GM12801 (cell line): ENCODE measurements around the gene ZNF397.

Experiments used
- TF ChIP-seq, protein P1 (sequence below): IDR thresholded peaks from one replicate; pipeline ENCODE4 v1.5.1; 2011; ENCODE audit warnings: control low read depth; ENCODE audit not compliant: insufficient read length; ENCODE audit errors: extremely low read depth

Gene ZNF397

DNA sequence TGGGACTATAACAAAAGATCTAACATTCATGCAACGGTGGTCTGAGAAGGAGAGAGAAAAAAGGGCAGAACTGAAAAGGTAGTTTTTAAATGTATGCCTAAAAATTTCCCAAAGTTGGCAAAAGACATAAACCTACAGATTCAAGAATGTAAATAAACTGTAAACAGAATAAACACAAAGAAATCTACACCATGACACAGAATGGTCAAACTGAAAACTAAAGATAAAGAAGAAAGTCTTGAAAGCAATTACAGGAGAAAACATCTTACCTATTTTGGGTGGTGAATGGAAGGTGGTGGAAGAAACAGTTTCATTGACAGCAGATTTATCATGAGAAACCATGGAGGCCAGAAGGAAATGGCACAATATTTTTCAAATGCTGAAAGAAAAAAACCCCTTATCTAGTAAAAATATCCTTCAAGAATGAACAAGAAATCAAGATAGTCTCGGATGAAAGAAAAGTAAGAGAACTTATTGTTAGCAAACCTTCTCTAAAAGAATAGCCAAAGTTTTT is 35.6 kb upstream of the ZNF397 start:
- TF ChIP-seq, protein P1, sequence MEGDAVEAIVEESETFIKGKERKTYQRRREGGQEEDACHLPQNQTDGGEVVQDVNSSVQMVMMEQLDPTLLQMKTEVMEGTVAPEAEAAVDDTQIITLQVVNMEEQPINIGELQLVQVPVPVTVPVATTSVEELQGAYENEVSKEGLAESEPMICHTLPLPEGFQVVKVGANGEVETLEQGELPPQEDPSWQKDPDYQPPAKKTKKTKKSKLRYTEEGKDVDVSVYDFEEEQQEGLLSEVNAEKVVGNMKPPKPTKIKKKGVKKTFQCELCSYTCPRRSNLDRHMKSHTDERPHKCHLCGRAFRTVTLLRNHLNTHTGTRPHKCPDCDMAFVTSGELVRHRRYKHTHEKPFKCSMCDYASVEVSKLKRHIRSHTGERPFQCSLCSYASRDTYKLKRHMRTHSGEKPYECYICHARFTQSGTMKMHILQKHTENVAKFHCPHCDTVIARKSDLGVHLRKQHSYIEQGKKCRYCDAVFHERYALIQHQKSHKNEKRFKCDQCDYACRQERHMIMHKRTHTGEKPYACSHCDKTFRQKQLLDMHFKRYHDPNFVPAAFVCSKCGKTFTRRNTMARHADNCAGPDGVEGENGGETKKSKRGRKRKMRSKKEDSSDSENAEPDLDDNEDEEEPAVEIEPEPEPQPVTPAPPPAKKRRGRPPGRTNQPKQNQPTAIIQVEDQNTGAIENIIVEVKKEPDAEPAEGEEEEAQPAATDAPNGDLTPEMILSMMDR, result no peak

DNA sequence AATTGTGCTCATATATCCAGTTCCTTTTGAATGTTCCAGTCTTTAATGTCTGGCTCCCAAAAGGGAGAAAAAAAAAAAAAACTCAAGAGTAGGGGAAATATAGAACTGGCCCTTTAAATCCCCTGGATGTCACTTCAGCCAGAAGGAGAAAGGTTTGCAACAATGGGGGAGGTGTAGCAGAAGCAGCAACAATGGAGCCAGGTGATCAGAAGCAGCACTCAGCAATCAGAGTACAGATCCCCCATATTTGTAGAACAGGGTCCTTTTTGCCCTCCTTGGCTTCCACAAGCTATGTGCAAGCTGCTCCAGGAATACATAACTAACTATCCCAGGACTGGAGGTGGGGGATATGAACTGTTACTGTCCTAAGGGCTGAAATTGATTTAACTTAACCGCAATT is 25.8 kb upstream of the ZNF397 start:
- TF ChIP-seq, protein P1, result no peak

GRCh38 chr18:35220424-35220823 is 20.4 kb upstream of the ZNF397 start:
- TF ChIP-seq, protein P1, result no peak

- TF ChIP-seq, protein P1, result no peak
These were observed 17.0 kb upstream of the ZNF397 start for GRCh38 chr18:35223797-35224196.

- TF ChIP-seq, protein P1, result no peak
These were observed 13.6 kb upstream of the ZNF397 start for GRCh38 chr18:35227254-35227653.

DNA sequence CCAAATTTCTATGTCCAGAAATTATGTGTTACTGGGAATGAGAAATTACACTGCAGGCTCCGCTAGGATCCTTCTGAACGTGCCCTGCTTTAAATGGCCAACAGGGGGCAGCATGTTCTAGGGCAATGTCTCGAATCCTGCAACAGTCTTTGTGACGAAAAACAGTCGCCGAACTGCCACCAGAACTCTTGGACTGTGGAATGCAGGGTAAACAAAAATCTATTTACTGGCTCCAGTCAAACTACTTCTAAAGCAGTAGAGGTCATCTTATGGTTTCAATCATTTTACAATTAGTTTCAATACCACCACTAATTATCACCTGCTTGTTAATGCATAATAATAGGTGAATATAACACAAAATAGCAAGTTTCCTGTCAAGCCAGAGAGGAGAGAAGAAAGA is 9.8 kb upstream of the ZNF397 start:
- TF ChIP-seq, protein P1, result no peak

DNA sequence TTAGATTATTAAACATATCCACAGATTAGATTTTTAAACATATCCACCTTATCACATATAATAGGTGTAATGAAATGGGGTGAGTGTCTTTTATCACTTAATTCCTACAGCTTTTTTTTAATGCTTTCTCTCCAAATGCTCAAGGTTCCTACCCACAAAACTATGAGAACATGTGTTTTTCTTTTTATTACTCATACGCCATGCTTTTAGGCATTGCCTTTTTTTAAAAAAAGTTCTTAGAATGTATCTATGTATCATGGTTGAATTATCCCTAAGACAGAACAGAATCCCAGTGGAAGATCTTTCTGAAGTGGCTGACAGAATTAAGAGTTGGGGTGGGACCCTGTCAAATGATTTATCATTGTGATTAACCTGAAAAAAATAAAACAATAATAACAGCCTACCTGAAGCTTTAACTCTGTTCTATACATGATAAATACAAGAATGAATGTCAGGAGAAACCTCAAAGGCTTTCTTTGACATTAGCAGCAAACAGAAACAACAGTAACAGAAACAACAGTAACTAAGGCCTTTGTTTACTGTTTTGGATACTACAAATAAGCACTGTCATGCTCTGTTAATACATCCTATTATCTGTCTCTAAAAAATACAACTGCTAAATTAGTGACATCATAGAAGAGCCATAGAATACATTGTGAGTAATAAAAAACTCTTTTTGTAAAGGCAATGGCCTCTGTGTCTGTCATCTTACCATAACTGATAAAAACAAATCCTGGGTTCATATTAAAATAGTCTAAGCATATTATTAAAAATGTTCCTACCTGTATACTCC is 4.1 kb upstream of the ZNF397 start:
- TF ChIP-seq, protein P1, result no peak
